HEK293T (cell line): ENCODE measurements around the gene FKBP15.

Source experiments
- CTBP1 ChIP-seq: fragments of 450-650 bp; IDR thresholded peaks from 2 replicates; pipeline ENCODE4 v1.6.1; 2016; ENCODE audit warnings: borderline replicate concordance
- ELF4 ChIP-seq: fragments of 450-650 bp; IDR thresholded peaks from 2 replicates; pipeline ENCODE4 v1.6.1; 2017; ENCODE audit warnings: antibody characterized with exemption
- FOXM1 ChIP-seq: fragments of 450-650 bp; IDR thresholded peaks from 2 replicates; pipeline ENCODE4 v1.6.1; 2017; ENCODE audit warnings: mild to moderate bottlenecking, borderline replicate concordance
- L3MBTL2 ChIP-seq: fragments of 450-650 bp; conservative IDR thresholded peaks from 2 replicates; pipeline ENCODE4 v1.6.1; 2016; ENCODE audit warnings: mild to moderate bottlenecking
- TF ChIP-seq, protein P1 (sequence below): fragments of 450-650 bp; IDR thresholded peaks from 2 replicates; pipeline ENCODE4 v1.6.1; 2016

DNA sequence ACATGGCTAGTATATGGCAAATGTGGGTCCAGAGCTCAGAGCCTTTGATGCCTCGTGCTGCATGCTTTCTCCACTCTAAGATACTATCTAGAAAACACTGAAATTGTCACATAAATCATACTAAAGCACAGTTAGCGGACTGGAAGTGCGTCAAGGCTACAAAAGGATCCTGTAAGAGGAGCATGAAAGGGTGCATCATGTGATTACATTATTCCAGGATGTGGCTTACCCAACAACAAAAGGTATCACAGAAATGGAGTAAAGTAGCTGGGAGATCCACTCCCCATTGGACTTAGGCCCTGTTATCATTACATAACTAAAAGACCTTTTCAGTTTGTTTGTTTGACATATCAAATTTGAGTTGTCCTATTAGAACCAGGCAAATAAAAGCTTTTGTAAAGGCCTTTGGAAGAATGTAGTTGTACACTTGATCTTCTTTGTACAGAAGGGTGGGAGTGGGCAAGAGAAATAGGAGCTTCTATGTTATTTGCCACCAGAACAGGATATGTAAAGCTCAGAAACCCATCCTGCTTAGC is 7.1 kb upstream of the FKBP15 start:
- TF ChIP-seq L3MBTL2 (peak; percentile 34; the same call in 1 of the 2 replicates), FOXM1 (no peak), ELF4 (no peak), CTBP1 (no peak)
- TF ChIP-seq, protein P1, sequence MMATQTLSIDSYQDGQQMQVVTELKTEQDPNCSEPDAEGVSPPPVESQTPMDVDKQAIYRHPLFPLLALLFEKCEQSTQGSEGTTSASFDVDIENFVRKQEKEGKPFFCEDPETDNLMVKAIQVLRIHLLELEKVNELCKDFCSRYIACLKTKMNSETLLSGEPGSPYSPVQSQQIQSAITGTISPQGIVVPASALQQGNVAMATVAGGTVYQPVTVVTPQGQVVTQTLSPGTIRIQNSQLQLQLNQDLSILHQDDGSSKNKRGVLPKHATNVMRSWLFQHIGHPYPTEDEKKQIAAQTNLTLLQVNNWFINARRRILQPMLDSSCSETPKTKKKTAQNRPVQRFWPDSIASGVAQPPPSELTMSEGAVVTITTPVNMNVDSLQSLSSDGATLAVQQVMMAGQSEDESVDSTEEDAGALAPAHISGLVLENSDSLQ: peak; percentile 62
